Endometrial microvascular endothelial cells (primary cell): ENCODE data around the gene GPR22. TPM values are rescaled to one million over a fixed set of nuclear protein-coding genes. Genes with fewer than 3 reads are reported as not detected.

Experiments
- total RNA-seq: library from RNA; depleted of rRNA; stranded (reverse); fragments of >200 nt; gene quantifications from one replicate; pipeline ENCODE4 v1.2.3, GENCODE V29; 2015; ENCODE audit errors: inconsistent ontology term

Gene GPR22
- total RNA-seq, 1 donor from 2014 or later, result not detected

Other genes with a start within 250 kb of the GPR22 start
- 36.4 TPM for gene COG5, start 93.9 kb downstream of the GPR22 start, total RNA-seq
- 17.6 TPM for gene DUS4L, start 93.9 kb downstream of the GPR22 start, total RNA-seq
- gene BCAP29, start 110.2 kb downstream of the GPR22 start, total RNA-seq, result 311 TPM
- gene SLC26A4, start 190.8 kb downstream of the GPR22 start, total RNA-seq, result 0.09 TPM